Measurements from ENCODE around the gene RBMS3.
"Not testable (repeated sequence)": the region's sequence is repeated elsewhere in the genome, so short reads cannot be mapped to it uniquely, and the experiment has no call there.

Gene RBMS3

GRCh38 chr3:29280404-29281093 is at the start of gene RBMS3:
RBMS3 (plus strand) TSS chr3:29281071.
- no peak for DNase-seq

GRCh38 chr3:29233126-29233525 is 47.7 kb upstream of the RBMS3 start:
- not testable (repeated sequence) for DNase-seq

DNA sequence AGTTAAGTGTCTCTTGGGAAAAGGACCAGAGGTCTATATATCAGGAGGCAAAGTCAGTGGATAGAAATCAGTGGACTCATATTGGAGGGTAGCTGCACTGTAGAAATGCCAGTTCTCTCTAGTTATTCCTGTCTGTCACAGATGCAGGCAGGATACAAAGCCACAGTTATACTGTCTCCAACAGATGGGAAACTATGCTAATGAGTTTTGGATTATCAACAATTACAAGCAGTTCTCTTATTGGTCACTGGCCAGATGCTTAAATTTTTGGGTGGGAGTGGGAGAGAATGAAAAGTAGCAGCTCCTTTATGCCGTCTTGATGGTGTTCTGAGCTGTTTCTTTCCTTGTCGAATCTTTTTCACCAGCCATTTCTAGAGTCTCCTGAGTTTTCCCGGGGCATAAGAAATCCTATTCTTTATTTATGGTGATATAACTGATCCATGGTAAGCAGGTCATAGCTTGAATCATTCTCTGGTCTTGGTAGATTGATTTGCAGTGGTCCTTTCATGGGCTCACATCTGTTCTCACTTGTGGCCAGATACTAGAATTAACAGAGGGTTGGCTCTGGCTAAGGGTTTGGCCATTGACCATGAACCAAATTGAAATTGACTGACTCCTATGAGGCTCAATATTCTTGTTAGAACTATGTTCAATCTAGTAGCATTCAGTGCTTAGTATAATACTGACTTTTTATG is 44.6 kb upstream of the RBMS3 start:
- no peak for DNase-seq

DNA sequence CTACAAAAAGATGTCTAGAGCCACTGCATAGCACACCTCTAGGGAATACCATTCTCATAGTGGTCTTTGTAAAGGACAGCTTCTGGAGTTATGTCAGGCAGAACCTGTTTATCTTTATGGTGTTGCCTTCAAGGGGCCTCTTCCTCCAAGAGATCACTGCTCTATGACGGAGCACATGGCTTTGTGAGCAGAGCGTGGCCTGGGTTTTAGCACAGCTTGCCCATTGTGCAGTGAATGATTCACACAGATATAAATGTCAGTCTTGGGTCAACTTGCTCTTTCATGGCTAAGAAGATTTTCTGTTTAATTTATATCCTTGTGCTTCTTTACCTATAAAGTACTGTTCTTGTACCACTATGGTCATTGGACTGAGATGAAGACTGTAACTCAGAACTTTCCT is 41.5 kb upstream of the RBMS3 start:
- no peak for DNase-seq

DNA sequence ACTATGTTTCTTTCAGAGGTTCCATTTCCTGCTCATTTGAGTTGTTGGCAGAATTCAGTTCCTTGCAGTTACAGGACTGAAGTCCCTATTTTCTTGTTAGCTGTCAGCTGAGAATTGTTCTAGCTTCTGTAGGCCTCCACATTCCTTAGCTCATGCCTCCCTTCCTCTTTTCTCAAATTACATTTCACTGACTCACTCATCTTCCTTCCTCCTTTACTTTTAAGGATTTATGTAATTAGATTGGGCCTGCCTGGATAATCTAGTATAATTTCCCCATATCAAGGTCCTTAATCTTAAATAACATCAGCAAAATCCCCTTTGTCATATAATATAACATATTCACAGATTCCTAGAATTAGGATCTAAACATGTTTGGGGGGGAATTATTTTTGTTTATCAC is 40.6 kb upstream of the RBMS3 start:
- DNase-seq: no peak

GRCh38 chr3:29240887-29241286 is 40.0 kb upstream of the RBMS3 start:
- DNase-seq: no peak

DNA sequence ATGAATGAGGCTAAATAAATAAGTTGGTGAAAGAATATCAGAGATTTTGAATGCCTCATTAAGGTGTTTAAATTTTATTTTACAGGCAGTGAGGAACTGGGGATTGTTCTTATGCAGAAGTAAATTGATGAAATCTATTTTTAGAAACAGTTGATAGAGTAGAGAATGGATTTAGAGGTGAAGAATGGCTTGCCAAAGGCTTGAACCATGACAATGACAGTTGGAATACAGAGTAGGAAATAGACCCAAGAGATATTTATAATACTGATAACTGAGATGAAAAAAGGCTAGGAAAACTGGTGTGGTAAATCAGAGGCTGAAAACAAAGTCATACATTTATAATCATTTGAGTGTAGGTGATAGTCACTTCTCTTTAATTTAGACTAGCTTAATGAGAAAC is 39.0 kb upstream of the RBMS3 start:
- DNase-seq: no peak

- no peak for DNase-seq
Observed at GRCh38 chr3:29242296-29242695, 38.6 kb upstream of the RBMS3 start.

- no peak for DNase-seq
Observed at GRCh38 chr3:29245441-29245840, 35.4 kb upstream of the RBMS3 start.

- DNase-seq: no peak
Observed at GRCh38 chr3:29247088-29247745, 33.7 kb upstream of the RBMS3 start.

DNA sequence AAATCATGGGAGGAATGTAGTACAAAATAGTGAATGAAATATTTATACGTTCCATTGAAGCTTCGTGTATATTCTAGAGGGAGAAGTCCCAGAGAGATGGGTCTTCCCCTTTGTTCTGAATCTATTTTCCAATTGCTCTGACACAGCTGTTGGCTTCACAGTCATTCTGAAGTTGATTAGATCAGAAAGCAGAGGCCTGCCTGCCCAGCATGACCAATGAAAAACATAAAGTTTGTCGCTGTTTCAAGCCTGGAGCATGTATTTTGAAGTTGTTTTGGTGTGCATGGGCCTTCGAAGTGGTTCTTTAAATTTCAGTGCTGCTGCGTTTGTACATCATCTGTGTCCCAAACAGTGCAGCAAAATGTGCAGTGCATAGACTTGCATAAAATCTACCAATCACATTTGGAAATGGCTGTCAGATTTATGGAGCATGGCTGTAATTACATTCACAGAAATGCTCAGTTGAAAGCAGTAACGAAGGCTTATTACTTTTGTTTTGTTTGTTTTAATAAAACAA is 31.0 kb upstream of the RBMS3 start:
- DNase-seq: no peak

DNA sequence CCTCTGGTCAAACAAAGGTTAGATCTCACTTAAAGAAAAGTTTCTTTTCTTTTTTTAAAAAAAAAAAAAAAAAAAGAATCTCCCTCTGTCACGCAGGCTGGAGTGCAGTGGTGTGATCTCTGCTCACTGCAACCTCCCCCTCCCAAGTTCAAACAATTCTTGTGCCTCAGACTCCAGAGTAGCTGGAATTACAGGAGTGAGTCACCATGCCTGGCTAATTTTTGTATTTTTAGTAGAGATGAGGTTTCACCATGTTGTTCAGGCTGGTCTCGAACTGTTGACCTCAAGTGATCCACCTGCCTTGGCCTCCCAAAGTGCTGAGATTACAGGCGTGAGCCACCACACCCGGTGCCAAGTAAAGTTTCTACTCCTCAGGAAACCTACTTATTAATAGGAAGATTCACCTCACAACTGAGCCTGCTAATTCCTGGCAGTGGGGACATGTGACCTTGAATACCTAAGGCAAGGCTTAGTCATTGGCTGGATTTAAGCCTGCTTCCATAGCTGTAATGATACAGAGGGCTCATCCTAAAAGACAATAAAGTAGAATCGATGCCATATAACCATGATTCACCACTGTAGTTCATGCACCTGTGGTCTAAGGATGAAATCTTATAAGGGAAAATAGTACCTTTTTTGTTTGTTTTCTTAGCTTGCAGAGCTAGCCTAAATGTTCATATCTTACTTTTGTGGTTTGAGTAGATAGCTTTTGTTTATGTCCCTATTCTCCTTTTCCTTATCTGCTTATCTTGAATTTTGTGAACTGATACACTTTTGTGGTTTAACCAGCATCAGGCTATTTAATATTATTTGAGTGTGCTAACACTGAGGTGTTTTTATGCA is 24.8 kb upstream of the RBMS3 start:
- DNase-seq: no peak

DNA sequence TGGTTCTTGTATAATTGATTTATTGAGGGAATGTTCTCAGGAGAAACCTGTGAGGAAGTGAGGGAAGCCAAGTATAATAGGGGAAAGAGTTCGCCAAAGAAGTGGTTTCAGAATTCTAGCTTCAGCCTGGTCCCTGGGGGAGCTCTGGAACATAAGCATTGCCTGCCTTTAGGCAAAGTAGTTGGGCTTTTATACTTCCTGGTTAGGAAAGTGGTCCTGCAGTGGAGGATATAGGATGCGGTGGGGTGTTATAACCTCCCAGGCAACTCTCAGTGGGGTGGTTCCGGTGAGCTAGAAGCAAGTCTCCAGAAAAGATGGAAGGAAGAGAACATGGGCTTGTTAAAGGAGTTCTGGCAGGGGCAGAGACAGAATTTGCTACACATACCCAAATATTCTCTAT is 22.7 kb upstream of the RBMS3 start:
- DNase-seq: no peak

- DNase-seq: no peak
Observed at GRCh38 chr3:29261119-29261518, 19.8 kb upstream of the RBMS3 start.

GRCh38 chr3:29263476-29263875 is 17.4 kb upstream of the RBMS3 start:
- DNase-seq: no peak

GRCh38 chr3:29265509-29266072 is 15.3 kb upstream of the RBMS3 start:
- no peak for DNase-seq

DNA sequence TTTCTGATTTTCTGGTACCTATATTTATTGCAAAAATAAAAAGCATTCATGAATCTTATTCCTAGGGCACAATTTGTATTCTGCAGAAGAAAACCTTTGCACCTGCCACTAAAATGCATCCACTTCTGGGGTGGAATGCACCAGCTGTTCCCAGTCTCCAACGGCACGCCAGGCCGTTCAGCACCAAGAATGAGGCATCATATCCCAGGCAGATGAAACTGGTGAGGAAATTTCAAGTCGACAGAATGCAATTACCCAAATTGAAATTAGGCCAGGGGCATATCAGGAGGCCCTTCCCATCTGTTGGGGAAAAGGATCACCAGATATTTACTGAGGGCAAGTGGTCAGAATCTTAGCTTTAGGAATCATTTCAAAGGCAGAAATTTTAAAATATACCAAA is 13.6 kb upstream of the RBMS3 start:
- DNase-seq: no peak

- no peak for DNase-seq
Observed at GRCh38 chr3:29268651-29269050, 12.2 kb upstream of the RBMS3 start.

GRCh38 chr3:29270752-29271151 is 10.1 kb upstream of the RBMS3 start:
- DNase-seq: no peak

DNA sequence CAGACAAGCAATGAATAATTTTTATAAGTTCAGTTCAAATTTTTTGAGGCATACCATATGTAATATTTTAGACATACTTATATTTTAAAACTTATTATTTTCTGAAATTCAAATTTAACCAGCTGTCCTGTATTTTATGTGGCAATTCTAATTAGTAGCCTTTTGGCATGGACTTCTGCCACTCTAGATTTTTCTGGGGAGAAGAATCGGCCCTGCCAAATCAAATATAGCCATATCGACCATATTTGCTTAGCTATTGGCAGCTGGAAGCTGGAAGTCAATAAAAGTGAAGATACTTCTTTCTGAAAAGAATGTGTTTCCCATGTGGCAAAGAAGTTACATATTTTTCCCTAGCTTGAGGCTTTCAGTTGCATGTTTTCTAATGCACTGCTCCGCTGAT is 9.4 kb upstream of the RBMS3 start:
- DNase-seq: no peak

- DNase-seq: no peak
Observed at GRCh38 chr3:29274667-29275066, 6.2 kb upstream of the RBMS3 start.

GRCh38 chr3:29275309-29275708 is 5.6 kb upstream of the RBMS3 start:
- DNase-seq: no peak

- DNase-seq: no peak
Observed at GRCh38 chr3:29277249-29277648, 3.6 kb upstream of the RBMS3 start.
